Measurements from ENCODE around the gene PLAAT5.

GRCh38 chr11:63459586-63459985 is 31.4 kb downstream of the PLAAT5 start:
- TF ChIP-seq CTCF (conservative IDR thresholded peaks at IDR 0.05 in 1 of 2, IDR thresholded peaks at IDR 0.05 in 1 of 2; ENCODE audit: low read depth in 1 of 2, low read length in 2 of 2) (no peak), EZH2 (IDR thresholded peaks at IDR 0.05; ENCODE audit: low read length, missing control alignments) (no peak)
